ENCODE results near the gene WDR4. TPM values are rescaled to one million over a fixed set of nuclear protein-coding genes. Genes with fewer than 3 reads are reported as not detected.
"Not testable (repeated sequence)": the region's sequence is repeated elsewhere in the genome, so short reads cannot be mapped to it uniquely, and the experiment has no call there.

WDR4 gene
- total and polyA plus RNA-seq, 4 donors: 10.3 to 29.6 (median 16.2) TPM

DNA sequence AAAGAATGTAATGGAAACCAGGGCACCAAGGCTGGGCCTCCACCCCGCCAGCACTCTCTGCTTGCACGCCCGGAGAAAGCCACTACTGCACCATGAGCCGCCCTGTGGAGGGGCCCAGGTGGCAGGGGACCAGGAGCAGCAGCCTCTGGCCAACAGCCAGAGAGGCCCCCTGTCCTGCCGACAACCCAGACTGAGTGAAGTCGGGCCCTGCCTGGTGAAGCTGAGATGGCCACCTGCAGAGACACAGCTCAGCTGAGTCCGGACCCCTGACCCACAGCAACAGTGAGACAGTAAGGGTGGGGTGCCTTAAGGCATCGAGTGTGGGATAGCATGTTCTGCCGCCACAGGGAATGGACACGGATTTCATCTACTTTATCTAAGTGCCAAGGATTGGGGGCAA lies 28.9 kb downstream of the WDR4 start:
- TF ChIP-seq, protein P1, sequence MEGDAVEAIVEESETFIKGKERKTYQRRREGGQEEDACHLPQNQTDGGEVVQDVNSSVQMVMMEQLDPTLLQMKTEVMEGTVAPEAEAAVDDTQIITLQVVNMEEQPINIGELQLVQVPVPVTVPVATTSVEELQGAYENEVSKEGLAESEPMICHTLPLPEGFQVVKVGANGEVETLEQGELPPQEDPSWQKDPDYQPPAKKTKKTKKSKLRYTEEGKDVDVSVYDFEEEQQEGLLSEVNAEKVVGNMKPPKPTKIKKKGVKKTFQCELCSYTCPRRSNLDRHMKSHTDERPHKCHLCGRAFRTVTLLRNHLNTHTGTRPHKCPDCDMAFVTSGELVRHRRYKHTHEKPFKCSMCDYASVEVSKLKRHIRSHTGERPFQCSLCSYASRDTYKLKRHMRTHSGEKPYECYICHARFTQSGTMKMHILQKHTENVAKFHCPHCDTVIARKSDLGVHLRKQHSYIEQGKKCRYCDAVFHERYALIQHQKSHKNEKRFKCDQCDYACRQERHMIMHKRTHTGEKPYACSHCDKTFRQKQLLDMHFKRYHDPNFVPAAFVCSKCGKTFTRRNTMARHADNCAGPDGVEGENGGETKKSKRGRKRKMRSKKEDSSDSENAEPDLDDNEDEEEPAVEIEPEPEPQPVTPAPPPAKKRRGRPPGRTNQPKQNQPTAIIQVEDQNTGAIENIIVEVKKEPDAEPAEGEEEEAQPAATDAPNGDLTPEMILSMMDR (IDR thresholded peaks at IDR 0.05; ENCODE audit: control extremely low read depth, extremely low read depth): no peak
- ATAC-seq (ENCODE audit: insufficient read depth, low FRiP score) (no peak), DNase-seq (no peak)
- H3K9me3 ChIP-seq (ENCODE audit: control insufficient read depth in 4 of 4, insufficient read depth in 3 of 4, low read length in 3 of 4): no peaks in the 10 kb centered on the region
- H3K36me3 ChIP-seq (ENCODE audit: control insufficient read depth in 4 of 4, insufficient read depth in 4 of 4, low read length in 4 of 4): peaks cover 13 to 85% (median 25%) of the 10 kb centered on the region in 4 donors
- no peak overlapping the region for H3K9ac ChIP-seq (ENCODE audit: insufficient read depth in 1 of 2, low read length in 2 of 2)
- H3K27me3 ChIP-seq (ENCODE audit: control insufficient read depth in 3 of 3, insufficient read depth in 3 of 3, low read length in 2 of 3): no peaks in the 10 kb centered on the region
- WGBS, 2 donors: 88 to 90% methylated on average over 10 of the region's 10 CpGs
- no peak overlapping the region for H3K4me3 ChIP-seq
- H3K4me1 ChIP-seq (ENCODE audit: control insufficient read depth in 5 of 5, insufficient read depth in 5 of 5, low read length in 5 of 5): peaks cover 0 to 5% (median 0%) of the 10 kb centered on the region in 5 donors
- H3K27ac ChIP-seq (ENCODE audit: low read depth in 1 of 2, low read length in 1 of 2): no peak overlapping the region

- peaks cover 0 to 6% (median 0%) of the 10 kb centered on the region in 5 donors for H3K4me1 ChIP-seq (ENCODE audit: control insufficient read depth in 5 of 5, insufficient read depth in 5 of 5, low read length in 5 of 5)
- no peaks in the 10 kb centered on the region for H3K27me3 ChIP-seq (ENCODE audit: control insufficient read depth in 3 of 3, insufficient read depth in 3 of 3, low read length in 2 of 3)
- no peak overlapping the region for H3K4me3 ChIP-seq
- DNase-seq (no peak), ATAC-seq (ENCODE audit: insufficient read depth, low FRiP score) (no peak)
- peaks cover 11 to 81% (median 26%) of the 10 kb centered on the region in 4 donors for H3K36me3 ChIP-seq (ENCODE audit: control insufficient read depth in 4 of 4, insufficient read depth in 4 of 4, low read length in 4 of 4)
- WGBS, 2 donors: 94 to 96% methylated on average over 29 of the region's 29 CpGs
- no peaks in the 10 kb centered on the region for H3K9me3 ChIP-seq (ENCODE audit: control insufficient read depth in 4 of 4, insufficient read depth in 3 of 4, low read length in 3 of 4)
- no peak overlapping the region for H3K9ac ChIP-seq (ENCODE audit: insufficient read depth in 1 of 2, low read length in 2 of 2)
- H3K27ac ChIP-seq (ENCODE audit: low read depth in 1 of 2, low read length in 1 of 2): no peak overlapping the region
- TF ChIP-seq, protein P1 (IDR thresholded peaks at IDR 0.05; ENCODE audit: control extremely low read depth, extremely low read depth): no peak
These were observed 29.5 kb downstream of the WDR4 start for GRCh38 chr21:42849759-42850412.

GRCh38 chr21:42848932-42849758 lies 30.2 kb downstream of the WDR4 start:
- no peak for DNase-seq
- H3K27ac ChIP-seq (ENCODE audit: low read depth in 1 of 2, low read length in 1 of 2): no peak overlapping the region
- TF ChIP-seq, protein P1 (IDR thresholded peaks at IDR 0.05; ENCODE audit: control extremely low read depth, extremely low read depth): no peak
- ATAC-seq (ENCODE audit: insufficient read depth, low FRiP score): no peak
- no peaks in the 10 kb centered on the region for H3K9me3 ChIP-seq (ENCODE audit: control insufficient read depth in 4 of 4, insufficient read depth in 3 of 4, low read length in 3 of 4)
- H3K4me3 ChIP-seq: no peak overlapping the region
- peaks cover 8 to 80% (median 23%) of the 10 kb centered on the region in 4 donors for H3K36me3 ChIP-seq (ENCODE audit: control insufficient read depth in 4 of 4, insufficient read depth in 4 of 4, low read length in 4 of 4)
- peaks cover 0 to 3% (median 0%) of the 10 kb centered on the region in 5 donors for H3K4me1 ChIP-seq (ENCODE audit: control insufficient read depth in 5 of 5, insufficient read depth in 5 of 5, low read length in 5 of 5)
- H3K27me3 ChIP-seq (ENCODE audit: control insufficient read depth in 3 of 3, insufficient read depth in 3 of 3, low read length in 2 of 3): no peaks in the 10 kb centered on the region
- H3K9ac ChIP-seq (ENCODE audit: insufficient read depth in 1 of 2, low read length in 2 of 2): no peak overlapping the region
- 90 to 95% methylated on average over 54 of the region's 54 CpGs for WGBS, 2 donors

GRCh38 chr21:42848144-42848931 lies 31.0 kb downstream of the WDR4 start:
- 97 to 98% methylated on average over 73 to 95 of the region's 95 CpGs for WGBS, 2 donors
- DNase-seq: not testable (repeated sequence)
- peaks cover 8 to 74% (median 23%) of the 10 kb centered on the region in 4 donors for H3K36me3 ChIP-seq (ENCODE audit: control insufficient read depth in 4 of 4, insufficient read depth in 4 of 4, low read length in 4 of 4)

More at GRCh38 chr21:42848144-42848931, 31.0 kb downstream of the WDR4 start:
- not testable (repeated sequence) for H3K9ac ChIP-seq (ENCODE audit: insufficient read depth in 1 of 2, low read length in 2 of 2); H3K9me3 ChIP-seq (ENCODE audit: control insufficient read depth in 4 of 4, insufficient read depth in 3 of 4, low read length in 3 of 4); ATAC-seq (ENCODE audit: insufficient read depth, low FRiP score); H3K4me3 ChIP-seq; H3K27ac ChIP-seq (ENCODE audit: low read depth in 1 of 2, low read length in 1 of 2); H3K27me3 ChIP-seq (ENCODE audit: control insufficient read depth in 3 of 3, insufficient read depth in 3 of 3, low read length in 2 of 3); H3K4me1 ChIP-seq (ENCODE audit: control insufficient read depth in 5 of 5, insufficient read depth in 5 of 5, low read length in 5 of 5)

All from lung (tissue), 12 donors.